NCI-H82 (cell line): ENCODE results near the gene DOK5.
"Not testable (repeated sequence)": the region's sequence is repeated elsewhere in the genome, so short reads cannot be mapped to it uniquely, and the experiment has no call there.

Source experiments
- DNase-seq: peaks from one replicate; lab custom pipeline; 2025; lab: John Stamatoyannopoulos, UW

Gene DOK5

DNA sequence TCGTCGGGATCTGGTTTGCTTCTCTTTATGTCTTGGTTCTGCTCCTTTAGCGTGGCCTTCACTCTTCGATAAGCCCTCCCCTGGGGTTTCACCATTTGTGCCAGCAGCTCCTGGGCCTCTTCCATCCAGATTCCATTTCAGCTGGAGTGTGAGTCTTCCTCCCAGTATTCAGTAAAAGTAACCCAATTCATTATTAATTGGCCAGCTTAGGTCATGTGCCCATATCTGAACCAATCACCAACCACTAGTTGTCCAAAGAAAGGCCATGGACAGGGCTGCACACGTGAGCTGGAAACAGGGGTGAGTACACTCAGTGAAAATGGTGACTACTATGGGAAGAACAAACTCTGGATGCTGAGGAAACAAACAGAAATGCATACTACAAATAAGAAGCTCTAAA lies 2.8 kb upstream of the DOK5 start:
- no peak for DNase-seq

DNA sequence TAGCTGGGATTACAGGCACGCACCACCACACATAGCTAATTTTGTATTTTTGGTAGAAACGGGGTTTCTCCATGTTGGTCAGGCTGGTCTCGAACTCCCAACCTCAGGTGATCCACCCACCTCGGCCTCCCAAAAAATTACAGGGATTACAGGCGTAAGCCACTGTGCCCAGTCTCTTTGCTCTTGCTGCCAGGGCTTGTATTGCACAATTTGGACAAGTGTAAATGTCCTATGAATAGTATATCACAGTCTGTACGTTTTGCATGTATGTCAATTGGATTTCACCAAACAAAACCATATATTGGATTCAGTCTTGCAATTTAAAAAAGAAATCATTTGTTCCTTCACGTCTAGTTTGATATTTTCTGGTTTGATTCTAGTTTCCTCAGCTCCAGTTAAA lies 2.1 kb upstream of the DOK5 start:
- DNase-seq: no peak

DNA sequence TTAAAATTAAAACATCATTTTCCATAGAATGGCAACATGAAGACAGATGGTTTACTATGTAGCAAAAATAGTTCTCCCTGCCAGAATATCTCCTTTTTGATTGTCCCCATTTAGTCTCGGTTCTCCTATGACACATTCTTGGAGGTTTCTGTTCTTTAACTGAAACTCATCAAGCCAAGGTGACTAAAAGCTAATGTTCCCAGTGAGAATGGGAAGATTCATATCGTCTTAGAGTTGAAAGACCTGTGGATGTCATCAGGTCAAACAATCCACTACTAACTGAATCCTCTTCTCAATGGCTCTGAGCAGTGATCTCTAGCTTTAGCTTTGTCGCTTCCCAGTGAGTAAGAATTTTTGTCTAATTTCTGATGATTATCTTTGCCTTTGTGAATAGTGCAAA lies 1.3 kb upstream of the DOK5 start:
- no peak for DNase-seq

DNA sequence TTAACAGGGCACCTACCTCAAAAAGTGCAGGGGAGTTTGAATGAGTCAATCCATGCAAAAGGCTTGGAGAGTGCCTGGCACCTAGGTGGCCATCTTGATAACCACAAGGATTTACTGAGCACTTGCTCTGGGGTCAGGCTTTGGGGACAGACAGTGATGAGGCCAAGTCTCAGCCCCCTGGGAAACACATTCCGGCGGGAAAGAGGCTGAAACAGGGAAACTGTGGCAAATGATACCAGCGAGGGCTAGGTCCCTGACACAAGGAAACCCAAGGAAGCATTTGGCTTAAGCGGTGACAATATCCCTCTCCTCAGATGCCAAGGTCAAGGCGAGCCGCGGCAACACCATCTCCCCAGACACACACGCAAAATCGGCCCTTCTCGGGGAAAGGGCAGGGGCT lies 527 bp upstream of the DOK5 start:
- peak; percentile 34 for DNase-seq

DNA sequence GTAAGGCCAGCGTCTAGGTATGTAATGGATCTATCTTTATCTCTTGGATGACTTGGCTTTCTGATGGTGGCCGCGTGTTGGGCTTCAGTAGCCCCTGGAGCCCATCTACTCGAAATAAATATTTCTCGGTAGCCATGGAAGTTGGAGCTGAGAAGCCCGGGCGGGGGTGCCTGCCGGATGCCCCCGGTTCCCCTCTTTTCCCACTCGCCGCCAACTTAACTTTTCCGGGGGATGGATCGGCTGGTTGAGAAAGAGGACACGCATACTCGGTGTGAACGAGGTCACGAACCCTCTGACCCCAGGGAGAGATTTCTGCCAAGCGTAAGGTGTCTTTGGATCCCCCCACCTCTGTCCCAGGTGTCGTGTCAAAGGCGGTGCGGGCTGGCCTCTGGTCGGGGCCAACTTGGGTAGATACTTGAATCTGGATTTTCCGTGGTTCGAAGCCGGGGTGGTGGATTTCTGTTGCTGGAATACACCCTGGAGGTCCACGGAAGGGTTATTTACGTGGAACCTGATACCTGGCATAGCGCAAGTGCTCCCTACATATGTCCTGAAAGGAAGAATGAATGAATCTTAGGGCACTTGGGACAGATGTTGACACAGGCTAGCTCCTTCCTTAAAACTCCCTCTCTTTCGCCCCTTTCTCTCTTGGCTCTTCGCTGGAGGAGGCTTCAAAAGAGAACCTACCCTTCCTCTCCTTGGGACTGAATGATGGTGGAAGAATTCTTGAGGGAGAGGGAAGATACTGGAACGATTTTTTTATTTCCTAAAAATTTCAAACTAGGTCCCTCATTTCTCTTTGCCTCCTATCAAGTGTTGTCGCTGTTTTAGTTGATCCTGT lies 996 bp downstream of the DOK5 start:
- no peak for DNase-seq

DNA sequence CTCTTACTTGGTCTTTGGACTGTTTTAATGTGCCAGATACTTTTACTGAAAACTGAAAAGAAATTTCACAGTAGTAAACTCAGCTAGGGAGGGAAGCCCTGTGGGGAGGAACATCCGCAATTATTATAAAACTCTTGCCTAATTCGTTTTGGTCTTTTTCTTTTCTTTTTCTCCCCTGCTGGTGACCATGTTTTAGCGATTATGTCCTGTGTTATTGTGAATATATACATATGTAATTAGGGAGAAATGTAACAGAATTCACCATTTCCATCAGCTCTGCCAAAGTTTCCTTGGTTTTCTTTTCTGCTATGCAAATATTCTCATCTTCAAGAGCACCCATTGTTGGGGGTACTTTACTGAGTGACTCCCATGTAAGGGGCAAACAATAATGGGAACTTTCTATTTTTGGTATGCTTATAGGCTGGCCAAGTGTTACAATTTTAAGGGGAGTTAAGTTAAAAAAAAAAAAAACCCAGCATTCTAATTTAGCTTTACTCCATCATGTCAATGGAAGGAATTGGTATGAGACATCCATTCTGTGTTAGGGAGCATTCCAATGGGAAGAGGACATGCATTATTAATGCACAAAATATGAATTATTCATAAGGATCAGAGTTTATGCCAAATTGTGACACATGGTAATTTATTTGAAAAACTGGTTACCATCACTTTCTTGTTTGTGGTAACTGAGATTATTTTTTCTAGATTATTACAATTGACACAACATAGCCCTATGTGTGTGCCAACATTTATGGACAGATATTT lies 2.0 kb downstream of the DOK5 start:
- DNase-seq: no peak

DNA sequence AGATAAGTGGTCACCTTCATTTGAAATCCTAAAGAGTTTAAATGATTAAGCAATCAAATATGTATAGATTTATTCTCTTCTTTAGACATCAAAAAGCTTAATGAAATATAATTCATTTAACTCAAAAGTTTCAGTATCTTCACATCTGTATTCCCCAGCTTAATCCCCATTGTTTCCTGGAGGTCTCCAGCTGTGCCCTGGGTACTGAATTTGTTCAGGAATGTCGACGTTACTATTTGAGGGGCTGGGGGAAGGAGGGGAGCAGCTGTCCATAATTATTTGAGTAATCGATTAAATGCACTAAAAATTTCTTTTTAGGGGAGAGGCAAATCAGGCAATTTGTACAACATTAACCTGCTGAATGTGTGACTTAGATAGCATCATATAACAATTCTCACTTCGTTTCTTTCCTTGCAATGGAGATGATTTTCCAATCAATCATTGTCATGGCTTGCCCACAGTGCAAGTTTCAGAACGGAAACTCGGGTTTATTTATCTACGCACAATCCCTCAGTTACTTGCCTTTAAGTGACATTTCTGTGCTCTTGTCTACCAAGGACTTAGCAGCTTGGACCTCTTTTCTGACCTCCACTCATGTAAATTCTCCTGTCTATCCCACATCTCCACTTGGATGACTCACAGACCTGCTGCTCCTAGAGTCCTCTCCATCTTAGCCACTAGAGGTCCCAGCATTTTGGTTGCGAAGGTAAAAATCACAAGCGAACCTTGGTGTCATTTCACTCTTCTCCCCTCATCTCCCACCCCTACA lies 3.9 kb downstream of the DOK5 start:
- peak; percentile 30 for DNase-seq

DNA sequence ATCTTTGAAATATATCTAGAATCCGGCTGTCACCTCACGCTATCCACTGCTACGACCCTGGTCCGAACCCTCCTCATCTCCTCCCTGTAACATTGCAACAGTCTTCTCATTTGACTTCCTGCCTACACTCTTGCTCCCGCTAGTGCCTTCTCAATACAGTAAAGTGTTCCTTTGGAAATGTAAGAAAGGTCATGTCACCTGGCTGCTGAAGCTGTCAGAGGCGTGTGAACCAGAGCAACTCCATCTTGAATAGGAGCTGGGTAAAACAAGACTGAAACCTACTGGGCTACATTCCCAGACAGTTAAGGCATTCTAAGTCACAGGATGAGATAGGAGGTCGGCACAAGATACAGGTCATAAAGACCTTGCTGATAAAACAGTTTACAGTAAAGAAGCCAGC lies 4.5 kb downstream of the DOK5 start:
- not testable (repeated sequence) for DNase-seq

DNA sequence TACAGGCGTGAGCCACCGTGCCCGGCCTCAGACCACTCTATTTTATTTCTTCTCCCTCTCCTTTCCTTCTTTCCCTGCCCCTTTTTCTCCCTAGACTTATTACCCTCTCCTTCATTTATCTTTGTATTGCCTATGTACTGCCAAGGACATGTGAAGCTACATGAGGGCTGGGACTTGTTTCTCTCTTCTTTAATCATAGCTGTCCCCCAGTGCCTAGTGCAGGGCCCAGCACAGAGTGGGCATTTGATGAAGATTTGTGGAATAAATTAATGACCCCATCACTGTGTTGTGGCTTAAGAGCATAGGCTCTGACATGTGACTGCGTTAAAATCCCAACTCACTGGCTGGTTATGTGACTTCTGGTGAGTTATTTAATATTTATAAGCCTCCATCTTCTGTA lies 6.0 kb downstream of the DOK5 start:
- DNase-seq: no peak

DNA sequence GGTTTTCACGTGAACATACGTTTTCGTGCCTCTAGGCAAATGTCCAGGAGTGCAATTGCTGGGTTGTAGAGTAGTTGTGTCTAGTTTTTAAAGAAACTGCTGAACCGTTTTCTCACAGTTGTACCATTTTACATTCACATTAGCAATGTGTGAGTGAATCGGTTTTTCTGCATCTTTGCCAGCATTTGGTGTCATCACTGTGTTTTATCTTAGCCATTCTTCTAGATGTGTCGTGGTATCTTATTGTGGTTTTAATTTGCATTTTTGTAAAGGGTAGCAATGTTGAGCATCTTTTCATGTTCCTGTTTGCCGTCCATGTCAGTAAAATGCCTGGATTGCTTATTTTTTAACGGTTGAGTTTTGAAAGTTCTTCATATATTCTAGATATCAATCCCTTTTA lies 10.2 kb downstream of the DOK5 start:
- no peak for DNase-seq

DNA sequence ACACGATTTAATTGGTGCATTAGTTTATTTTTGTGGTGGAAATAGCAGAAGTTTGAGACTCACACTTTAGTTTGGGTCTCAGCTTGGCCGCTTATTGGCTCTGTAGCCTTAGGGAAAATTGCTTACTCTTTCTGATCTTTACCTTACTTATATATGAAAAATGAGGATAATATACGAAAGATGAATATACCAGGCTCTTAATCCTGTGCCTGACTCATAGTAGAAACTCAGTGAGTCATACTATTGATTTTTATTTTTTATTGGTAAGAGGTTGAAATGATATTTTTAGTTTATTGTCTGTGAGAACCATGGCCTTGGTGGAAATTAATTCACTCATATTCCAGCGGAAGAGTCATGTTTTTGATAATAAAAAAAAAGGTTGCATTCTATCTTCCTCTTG lies 11.2 kb downstream of the DOK5 start:
- DNase-seq: no peak

DNA sequence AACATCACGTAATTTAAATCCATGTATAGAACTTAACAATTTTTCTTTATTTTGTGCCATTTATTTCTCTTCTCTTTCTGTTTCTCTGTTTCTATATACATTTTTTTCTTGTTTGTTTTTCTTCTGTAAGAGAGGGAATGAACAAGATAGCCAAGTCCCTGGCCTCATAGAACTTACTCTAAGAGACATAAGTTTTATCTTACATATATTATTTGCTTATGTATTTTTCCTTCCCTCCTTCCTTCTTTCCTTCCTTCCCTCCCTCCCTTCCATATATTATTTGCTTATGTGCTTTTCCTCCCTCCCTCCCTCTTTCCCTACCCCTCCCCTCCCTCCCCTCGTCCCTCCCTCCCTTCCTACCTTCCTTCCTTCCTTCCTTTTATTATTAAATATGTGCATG lies 13.0 kb downstream of the DOK5 start:
- no peak for DNase-seq

DNA sequence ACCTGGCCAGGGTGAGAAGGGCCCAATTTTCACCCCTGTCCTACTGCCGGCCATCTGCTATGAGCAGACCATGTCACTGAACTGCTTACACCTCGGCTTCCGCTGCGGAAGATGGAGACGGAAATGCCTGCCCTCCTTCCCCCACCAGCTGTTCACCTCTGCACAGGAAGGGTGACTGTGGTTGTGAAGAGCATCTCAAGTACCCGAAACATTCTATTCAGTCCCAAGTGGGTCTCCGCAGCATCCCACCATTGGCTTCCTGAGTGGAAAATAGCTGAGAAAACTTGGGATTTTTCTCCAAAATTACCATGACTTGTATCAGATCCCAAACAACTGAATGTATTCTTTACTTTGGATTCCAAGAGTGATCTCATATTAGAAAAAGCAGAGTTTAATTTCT lies 16.1 kb downstream of the DOK5 start:
- DNase-seq: no peak

DNA sequence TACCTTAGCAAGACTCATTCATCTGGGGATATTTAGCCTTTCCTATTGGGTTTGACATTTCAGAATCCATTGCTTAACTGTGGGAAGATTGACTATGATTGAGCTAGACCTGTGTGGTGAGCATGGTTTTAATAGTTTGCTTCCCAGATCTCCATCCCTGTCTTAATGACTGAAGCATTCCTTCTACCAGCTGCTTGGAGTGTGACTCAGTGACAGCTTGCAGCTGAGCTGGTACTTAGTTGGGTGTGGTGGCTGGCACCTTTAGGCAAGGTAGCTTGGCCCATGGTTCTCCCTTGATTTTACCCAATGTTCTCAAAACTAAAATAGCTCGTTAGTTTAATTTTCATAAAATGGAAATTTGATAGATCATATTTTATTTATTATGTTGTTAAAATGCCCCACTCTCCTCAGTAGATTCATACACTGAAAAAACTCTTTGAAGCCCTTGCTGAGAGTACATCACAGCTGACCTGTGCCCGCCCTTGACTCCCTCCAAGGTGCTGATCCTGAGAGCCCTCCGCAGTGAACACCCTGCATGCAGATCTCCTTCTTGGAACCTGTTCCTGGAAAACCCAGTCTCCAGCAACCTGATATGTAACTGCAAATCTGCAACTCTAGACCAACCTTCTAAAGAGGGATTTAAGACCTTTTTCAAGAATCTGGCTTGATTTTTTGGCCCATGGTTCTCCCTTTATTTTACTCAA lies 19.1 kb downstream of the DOK5 start:
- DNase-seq: no peak

DNA sequence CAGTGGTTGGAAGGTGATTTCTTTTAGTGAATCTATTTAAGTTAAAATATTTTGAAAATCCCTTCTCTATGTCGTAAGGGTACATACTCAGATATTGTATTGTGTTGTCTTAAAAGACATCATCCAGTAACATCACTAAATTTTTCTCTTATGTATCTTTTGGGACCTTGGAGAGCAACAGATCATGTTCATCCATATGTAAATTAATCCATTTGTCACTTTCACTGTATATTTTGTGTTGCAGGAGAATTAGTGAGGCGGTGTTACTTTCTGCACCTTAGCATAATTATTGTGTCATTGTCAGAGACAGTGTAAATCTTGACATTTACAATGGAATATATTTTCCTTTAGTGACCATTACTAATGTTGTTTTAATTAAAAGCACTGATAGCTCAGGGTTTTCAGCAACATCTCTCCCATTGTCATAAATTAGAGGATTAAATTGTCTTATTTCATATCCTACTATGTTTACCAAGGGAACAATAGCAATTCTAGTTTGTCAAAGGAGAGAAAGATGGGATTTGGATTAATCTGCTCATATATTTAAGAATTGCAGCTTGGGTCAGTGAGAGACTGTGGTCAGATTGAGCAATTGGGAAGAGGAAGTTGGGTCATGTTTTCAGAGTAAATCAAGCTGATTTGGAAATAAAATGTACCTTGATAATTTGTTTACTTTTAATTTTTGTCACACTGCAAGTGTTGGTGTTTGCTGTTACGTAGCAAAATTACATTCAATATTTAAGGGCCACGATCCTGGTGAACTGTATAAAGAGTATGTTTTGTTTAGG lies 22.7 kb downstream of the DOK5 start:
- no peak for DNase-seq

DNA sequence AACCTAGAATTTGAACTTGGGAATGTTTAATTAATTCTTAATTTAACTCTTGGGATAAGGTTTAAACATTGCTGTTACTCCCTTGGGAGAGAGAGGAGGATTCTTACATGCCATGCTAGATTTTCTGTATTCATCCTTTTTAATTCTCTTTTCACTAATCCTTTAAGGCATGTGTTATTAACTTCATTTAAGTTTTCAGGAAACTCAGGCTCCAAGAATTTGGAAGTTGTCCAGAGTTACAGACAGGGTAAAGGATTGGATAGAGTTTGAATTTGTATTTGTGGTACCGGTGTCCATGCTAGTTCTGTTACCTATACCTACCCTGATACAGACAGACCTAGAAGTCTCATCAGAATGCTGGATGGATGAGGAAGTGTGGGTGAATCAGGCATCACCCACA lies 23.7 kb downstream of the DOK5 start:
- no peak for DNase-seq

DNA sequence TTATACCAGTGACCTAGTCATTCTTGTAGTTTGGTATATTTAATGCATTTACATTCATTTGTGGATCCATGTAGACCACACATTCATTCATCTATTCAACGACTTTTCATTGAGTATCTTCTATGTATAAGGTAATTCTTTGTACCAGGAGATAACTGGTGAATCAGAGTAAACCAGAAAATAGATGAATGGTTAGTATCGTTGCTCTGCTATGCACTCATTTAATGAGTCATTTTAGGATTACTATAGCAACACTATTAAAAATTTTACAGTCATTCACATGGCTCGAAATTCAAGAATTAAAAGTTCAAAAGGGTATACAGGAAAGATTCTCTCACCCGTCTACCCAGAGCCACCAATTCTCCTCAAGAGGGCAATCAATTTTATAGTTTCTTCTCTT lies 26.8 kb downstream of the DOK5 start:
- no peak for DNase-seq

DNA sequence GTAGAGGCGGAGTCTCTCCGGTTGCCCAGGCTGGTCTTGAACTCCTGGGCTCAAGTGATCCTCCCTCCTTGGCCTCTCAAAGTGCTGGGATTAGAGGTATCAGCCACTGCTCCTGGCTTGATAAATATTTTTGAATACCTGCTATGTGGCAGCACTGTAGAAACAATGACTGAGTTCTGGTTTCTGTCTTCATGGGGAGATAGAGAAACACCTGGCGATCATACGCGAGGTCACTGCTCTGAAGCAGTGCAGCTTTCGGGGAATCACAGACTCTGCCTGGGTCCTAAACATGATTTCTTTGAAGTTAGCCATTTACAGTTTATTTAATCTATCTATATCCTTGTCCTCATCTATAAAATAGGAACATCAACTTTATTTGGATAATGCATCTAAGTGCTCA lies 31.2 kb downstream of the DOK5 start:
- no peak for DNase-seq

DNA sequence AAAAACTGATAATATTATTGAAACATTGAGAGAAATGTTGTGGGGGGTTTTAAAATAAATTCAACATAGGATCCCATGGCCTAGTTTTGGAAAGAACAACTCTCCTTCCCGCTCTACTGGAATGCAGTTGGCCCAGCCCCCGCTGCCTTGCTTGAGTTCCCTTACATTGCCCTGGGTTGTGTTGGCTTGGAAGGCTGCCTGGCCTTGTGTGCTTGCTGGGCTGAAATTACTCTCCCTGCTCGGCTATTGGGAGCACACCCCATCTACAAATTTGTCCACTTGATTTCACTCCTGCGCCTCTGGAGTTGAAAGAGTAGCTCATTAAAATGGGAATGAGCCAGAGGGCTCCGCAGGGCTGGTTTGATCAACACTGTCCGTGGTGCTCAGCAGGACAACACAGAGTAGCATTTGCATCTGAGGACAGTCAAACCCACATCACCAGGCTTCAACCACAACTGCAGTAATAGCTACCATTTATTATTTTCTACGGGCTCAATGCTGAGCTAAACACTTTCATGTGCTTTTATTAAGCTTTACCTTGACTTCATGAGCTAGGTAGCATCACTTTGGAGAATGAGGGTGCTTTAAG lies 35.2 kb downstream of the DOK5 start:
- DNase-seq: no peak

DNA sequence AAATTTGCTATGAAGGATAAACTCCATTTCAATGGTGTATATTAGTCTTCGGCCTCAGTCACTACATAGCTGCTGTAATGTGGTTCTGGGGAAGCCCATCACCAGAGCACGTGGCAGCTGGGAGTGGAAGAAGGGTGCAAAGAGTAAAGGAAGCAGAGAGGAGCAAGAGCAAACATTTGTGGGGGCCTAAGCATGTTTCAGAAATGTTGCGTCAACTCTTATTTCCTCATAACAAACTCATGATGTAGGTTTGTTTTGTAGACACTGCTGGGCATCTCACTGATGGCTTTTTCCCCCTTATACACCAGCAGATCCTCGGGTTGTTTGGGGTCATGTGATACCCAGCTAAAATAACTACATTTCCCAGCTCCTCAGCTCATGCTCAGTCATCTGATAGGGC lies 37.3 kb downstream of the DOK5 start:
- no peak for DNase-seq

DNA sequence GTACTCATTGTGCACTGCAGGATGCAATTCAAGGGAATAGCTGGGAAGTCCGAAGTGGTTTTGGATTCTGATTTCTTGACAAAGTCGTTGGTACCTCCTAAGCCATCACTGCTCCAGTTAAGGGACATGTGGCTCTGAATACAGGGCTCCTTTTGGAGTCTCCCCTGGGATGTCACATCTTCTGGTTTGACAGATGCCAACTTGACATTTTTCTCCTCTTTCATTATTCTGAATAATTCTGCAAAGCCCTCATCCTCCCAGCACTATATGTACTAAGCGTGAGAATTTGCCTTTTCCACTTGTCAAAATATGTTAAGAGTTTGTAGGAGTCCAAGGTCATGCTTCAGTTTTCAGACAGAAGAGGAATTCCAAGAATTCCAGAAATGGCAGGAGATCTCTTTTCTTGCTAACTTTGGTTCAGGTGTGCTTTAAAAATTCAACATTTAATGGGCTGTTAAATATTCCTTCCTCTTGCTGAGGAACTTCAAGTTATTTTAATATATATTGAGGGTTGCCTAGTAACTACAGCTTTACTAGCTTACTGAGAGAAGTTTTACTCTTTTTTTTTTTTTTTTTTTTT lies 38.7 kb downstream of the DOK5 start:
- no peak for DNase-seq
